Measurements from ENCODE around the gene CBARP. TPM values are rescaled to one million over a fixed set of nuclear protein-coding genes. Genes with fewer than 3 reads are reported as not detected.

CBARP gene
- total RNA-seq, 1 donor from 2014 or later = 2.9 TPM

- no peak overlapping the region for H3K4me3 ChIP-seq (ENCODE audit: low read depth, low read length)
- no peaks in the 10 kb centered on the region for H3K27me3 ChIP-seq (ENCODE audit: control insufficient read depth, insufficient read depth, low read length)
- DNase-seq (ENCODE audit: low read depth) (no peak), FAIRE-seq (no peak)
- no peaks in the 10 kb centered on the region for H3K36me3 ChIP-seq (ENCODE audit: control insufficient read depth, insufficient read depth, low read length)
- no peak for TF ChIP-seq CTCF (IDR thresholded peaks at IDR 0.05; ENCODE audit: insufficient read depth, low read length, severe bottlenecking)
These were observed 55.7 kb downstream of the CBARP start for GRCh38 chr19:1182068-1182467.

- Histone ChIP-seq H3K36me3 (ENCODE audit: control insufficient read depth, insufficient read depth, low read length) (no peaks in the 10 kb centered on the region), H3K27me3 (ENCODE audit: control insufficient read depth, insufficient read depth, low read length) (no peaks in the 10 kb centered on the region), H3K4me3 (ENCODE audit: low read depth, low read length) (no peak overlapping the region)
- DNase-seq (ENCODE audit: low read depth) (peak; percentile 73), FAIRE-seq (no peak)
- no peak for TF ChIP-seq CTCF (IDR thresholded peaks at IDR 0.05; ENCODE audit: insufficient read depth, low read length, severe bottlenecking)
These were observed 56.2 kb downstream of the CBARP start for GRCh38 chr19:1181606-1182005.

Other genes with a start within 250 kb of the CBARP start
- gene GRIN3B, start 237.6 kb downstream of the CBARP start, total RNA-seq = 0.26 and 0.38 TPM in 2 replicates
- 54.8 and 65.9 TPM in 2 replicates for gene TMEM259, start 216.9 kb downstream of the CBARP start, total RNA-seq
- gene RNU6-2, start 216.5 kb downstream of the CBARP start, total RNA-seq = not detected in 2 replicates
- gene CNN2, start 211.4 kb downstream of the CBARP start, total RNA-seq = 96.9 and 189 TPM in 2 replicates
- 6.8 and 13.8 TPM in 2 replicates for gene ABCA7, start 197.9 kb downstream of the CBARP start, total RNA-seq
- gene ARHGAP45, start 170.8 kb downstream of the CBARP start, total RNA-seq = 9.0 and 11.8 TPM in 2 replicates
- gene POLR2E, start 142.6 kb downstream of the CBARP start, total RNA-seq = 57.4 and 87.1 TPM in 2 replicates
- gene GPX4, start 134.0 kb downstream of the CBARP start, total RNA-seq = 274 and 291 TPM in 2 replicates
- 16.8 and 22.8 TPM in 2 replicates for gene SBNO2, start 63.7 kb downstream of the CBARP start, total RNA-seq
- 110 and 117 TPM in 2 replicates for gene STK11, start 32.2 kb downstream of the CBARP start, total RNA-seq
- gene ATP5F1D, start 3.7 kb upstream of the CBARP start, total RNA-seq = 8.7 and 14.8 TPM in 2 replicates
- 15.8 and 31.1 TPM in 2 replicates for gene MIDN, start 10.6 kb upstream of the CBARP start, total RNA-seq
- gene CIRBP, start 31.3 kb upstream of the CBARP start, total RNA-seq = 317 and 370 TPM in 2 replicates
- 20.8 and 27.1 TPM in 2 replicates for gene FAM174C, start 37.5 kb upstream of the CBARP start, total RNA-seq
- gene EFNA2, start 47.9 kb upstream of the CBARP start, total RNA-seq = not detected in 2 replicates
- gene NDUFS7, start 145.9 kb upstream of the CBARP start, total RNA-seq = 101 and 109 TPM in 2 replicates
- 6.8 and 9.7 TPM in 2 replicates for gene GAMT, start 163.5 kb upstream of the CBARP start, total RNA-seq
- gene DAZAP1, start 169.6 kb upstream of the CBARP start, total RNA-seq = 115 and 128 TPM in 2 replicates
- 380 and 966 TPM in 2 replicates for gene RPS15, start 200.4 kb upstream of the CBARP start, total RNA-seq
- gene APC2, start 212.1 kb upstream of the CBARP start, total RNA-seq = under 0.01 TPM in 2 replicates
- 24.7 and 33.3 TPM in 2 replicates for gene C19orf25, start 241.2 kb upstream of the CBARP start, total RNA-seq